H7 (cell line): ENCODE measurements around the gene MTHFD2L. TPM values are rescaled to one million over a fixed set of nuclear protein-coding genes. Genes with fewer than 3 reads are reported as not detected.

Experiments
- DNase-seq: peaks from one replicate; pipeline ENCODE4 v3.0.0; 2012
- H3K27me3 ChIP-seq: 2 replicates; pipeline ENCODE4 v1.6.0; 2011; ENCODE audit warnings: mild to moderate bottlenecking, low read length; ENCODE audit not compliant: control insufficient read depth, insufficient read depth
- H3K36me3 ChIP-seq: replicated peaks from 2 replicates; pipeline ENCODE4 v1.5.1; 2011; ENCODE audit warnings: low read length; ENCODE audit not compliant: control insufficient read depth, insufficient read depth
- H3K4me3 ChIP-seq: 2 replicates; pipeline ENCODE4 v1.5.1; 2011; ENCODE audit warnings: low read depth, mild to moderate bottlenecking, control low read depth, low read length, moderate library complexity; ENCODE audit not compliant: insufficient read depth
- total RNA-seq: library from RNA; depleted of rRNA; stranded (reverse); fragments of >200 nt; shearing (Covaris generic); gene quantifications from 2 replicates; pipeline ENCODE4 v1.2.3, GENCODE V29; 2014; rRNA removed

The MTHFD2L gene
- total RNA-seq = 6.6 and 7.9 TPM in 2 replicates

GRCh38 chr4:74157561-74158465 is at the start of gene MTHFD2L:
MTHFD2L (plus strand) TSS chr4:74158118; CDS start chr4:74158139, 21 bp downstream.
- H3K27me3 ChIP-seq = no peaks in the 10 kb centered on the region
- H3K36me3 ChIP-seq = peaks cover 1% of the 10 kb centered on the region; the same call in 1 of the 2 replicates
- peak; percentile 93 for DNase-seq
- H3K4me3 ChIP-seq = peak within 1 kb of the TSS; percentile 70

- Histone ChIP-seq H3K4me3 (no peak overlapping the region), H3K27me3 (no peaks in the 10 kb centered on the region), H3K36me3 (no peaks in the 10 kb centered on the region)
- DNase-seq = no peak
Measured at GRCh38 chr4:74108457-74109115, 49.3 kb upstream of the MTHFD2L start.

- DNase-seq = peak; percentile 13
- H3K27me3 ChIP-seq = no peaks in the 10 kb centered on the region
Measured at GRCh38 chr4:74109116-74109869, 48.6 kb upstream of the MTHFD2L start.

GRCh38 chr4:74109870-74110605 is 47.9 kb upstream of the MTHFD2L start:
- Histone ChIP-seq H3K36me3 (no peaks in the 10 kb centered on the region), H3K27me3 (no peaks in the 10 kb centered on the region), H3K4me3 (no peak overlapping the region)
- no peak for DNase-seq

More at GRCh38 chr4:74109116-74109869, 48.6 kb upstream of the MTHFD2L start:
- Histone ChIP-seq H3K4me3 (no peak overlapping the region), H3K36me3 (no peaks in the 10 kb centered on the region)

- no peaks in the 10 kb centered on the region for H3K27me3 ChIP-seq
- no peaks in the 10 kb centered on the region for H3K36me3 ChIP-seq
- DNase-seq = no peak
- no peak overlapping the region for H3K4me3 ChIP-seq
Measured at GRCh38 chr4:74110670-74111069, 47.2 kb upstream of the MTHFD2L start.

GRCh38 chr4:74111306-74111975 is 46.5 kb upstream of the MTHFD2L start:
- Histone ChIP-seq H3K36me3 (no peaks in the 10 kb centered on the region), H3K4me3 (no peak overlapping the region), H3K27me3 (no peaks in the 10 kb centered on the region)
- no peak for DNase-seq

GRCh38 chr4:74111990-74112389 is 45.9 kb upstream of the MTHFD2L start:
- Histone ChIP-seq H3K27me3 (no peaks in the 10 kb centered on the region), H3K4me3 (no peak overlapping the region), H3K36me3 (no peaks in the 10 kb centered on the region)
- DNase-seq = no peak

GRCh38 chr4:74112399-74113105 is 45.4 kb upstream of the MTHFD2L start:
- Histone ChIP-seq H3K36me3 (no peaks in the 10 kb centered on the region), H3K4me3 (no peak overlapping the region), H3K27me3 (no peaks in the 10 kb centered on the region)
- DNase-seq = no peak

GRCh38 chr4:74114234-74114633 is 43.7 kb upstream of the MTHFD2L start:
- Histone ChIP-seq H3K4me3 (no peak overlapping the region), H3K36me3 (no peaks in the 10 kb centered on the region), H3K27me3 (no peaks in the 10 kb centered on the region)
- DNase-seq = no peak

- no peaks in the 10 kb centered on the region for H3K27me3 ChIP-seq
- DNase-seq = no peak
- H3K4me3 ChIP-seq = no peak overlapping the region
- H3K36me3 ChIP-seq = no peaks in the 10 kb centered on the region
Measured at GRCh38 chr4:74117024-74117534, 40.8 kb upstream of the MTHFD2L start.

- no peaks in the 10 kb centered on the region for H3K27me3 ChIP-seq
- no peak for DNase-seq
- no peak overlapping the region for H3K4me3 ChIP-seq
Measured at GRCh38 chr4:74118600-74119338, 39.1 kb upstream of the MTHFD2L start.

GRCh38 chr4:74120086-74120485 is 37.8 kb upstream of the MTHFD2L start:
- no peak for DNase-seq
- H3K36me3 ChIP-seq = no peaks in the 10 kb centered on the region
- no peak overlapping the region for H3K4me3 ChIP-seq
- H3K27me3 ChIP-seq = no peaks in the 10 kb centered on the region

More at GRCh38 chr4:74118600-74119338, 39.1 kb upstream of the MTHFD2L start:
- no peaks in the 10 kb centered on the region for H3K36me3 ChIP-seq
